Activated T-helper 17 cell treated with anti-CD3 and anti-CD28 coated beads, Interleukin-2, amount 50 U/mL, for 72 hours (primary cell): ENCODE results near the gene PRR3. TPM values are rescaled to one million over a fixed set of nuclear protein-coding genes. Genes with fewer than 3 reads are reported as not detected.

ENCODE experiments used
- ATAC-seq: fragments of 150-1000 bp; cut with Tn5 transposase; replicated peaks from 2 replicates; pipeline ENCODE4 v1.10.0; 2021; ENCODE audit warnings: mild to moderate bottlenecking, moderate library complexity
- H3K27ac Mint-ChIP-seq: one replicate; pipeline ENCODE4 v1.8.0; 2022; ENCODE audit warnings: mixed read lengths
- H3K27me3 Mint-ChIP-seq: one replicate; pipeline ENCODE4 v1.8.0; 2022; ENCODE audit warnings: mixed read lengths
- H3K36me3 Mint-ChIP-seq: one replicate; pipeline ENCODE4 v1.8.0; 2022; ENCODE audit warnings: low read depth, mild to moderate bottlenecking, mixed read lengths
- H3K4me1 Mint-ChIP-seq: one replicate; pipeline ENCODE4 v1.8.0; 2022; ENCODE audit warnings: mixed read lengths
- H3K4me3 Mint-ChIP-seq: one replicate; pipeline ENCODE4 v1.8.0; 2022; ENCODE audit warnings: mild to moderate bottlenecking, mixed read lengths
- H3K9me3 Mint-ChIP-seq: one replicate; pipeline ENCODE4 v1.8.0; 2022; ENCODE audit warnings: mixed read lengths
- total RNA-seq, 2 donors: library from RNA; stranded (reverse); gene quantifications; one replicate each; pipeline ENCODE4 v1.2.3, GENCODE V29; 2022

Gene PRR3
- total RNA-seq, 2 donors from 2014 or later = 22.1 to 23.1 TPM

DNA sequence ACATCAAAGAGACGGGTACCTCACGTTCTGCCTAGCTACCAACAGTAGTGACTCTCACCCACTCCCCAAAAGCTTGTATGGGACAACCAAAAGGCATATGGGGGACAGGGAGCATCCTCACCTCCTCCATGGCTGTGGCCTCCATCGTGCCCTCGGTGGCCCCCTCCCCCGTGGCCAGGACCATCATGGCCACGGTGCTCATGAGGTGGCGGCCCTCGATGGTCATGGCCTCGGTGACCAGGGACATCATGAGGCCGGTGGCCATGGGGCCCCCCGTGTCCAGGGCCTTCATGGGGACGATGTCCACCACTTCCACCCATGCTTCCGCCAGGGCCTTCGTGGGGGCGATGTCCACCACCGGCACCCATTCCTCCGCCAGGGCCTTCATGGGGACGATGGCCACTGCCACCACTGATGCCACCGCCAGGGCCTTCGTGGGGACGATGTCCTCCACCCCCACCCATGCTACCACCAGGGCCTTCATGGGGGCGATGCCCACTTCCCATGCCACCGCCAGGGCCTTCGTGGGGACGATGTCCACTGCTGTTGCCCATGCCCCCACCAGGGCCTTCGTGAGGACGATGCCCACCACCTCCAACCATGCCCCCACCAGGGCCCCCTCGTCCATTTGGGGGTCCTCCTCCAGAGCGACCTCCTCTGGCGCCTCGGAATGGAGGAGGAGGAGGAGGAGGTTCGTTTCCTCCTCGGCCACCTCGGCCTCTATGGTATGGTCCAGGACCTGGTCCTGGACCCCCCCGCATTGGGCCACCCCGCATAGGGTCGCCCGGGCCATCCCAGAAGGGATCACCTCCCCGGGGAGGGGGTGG is 44.9 kb downstream of the PRR3 start:
- H3K4me1 Mint-ChIP-seq = peaks cover 27% of the 10 kb centered on the region
- no peaks in the 10 kb centered on the region for H3K27me3 Mint-ChIP-seq
- H3K9me3 Mint-ChIP-seq = no peaks in the 10 kb centered on the region
- H3K4me3 Mint-ChIP-seq = no peak overlapping the region
- H3K36me3 Mint-ChIP-seq = peaks cover 82% of the 10 kb centered on the region
- no peak for ATAC-seq
- no peak overlapping the region for H3K27ac Mint-ChIP-seq

DNA sequence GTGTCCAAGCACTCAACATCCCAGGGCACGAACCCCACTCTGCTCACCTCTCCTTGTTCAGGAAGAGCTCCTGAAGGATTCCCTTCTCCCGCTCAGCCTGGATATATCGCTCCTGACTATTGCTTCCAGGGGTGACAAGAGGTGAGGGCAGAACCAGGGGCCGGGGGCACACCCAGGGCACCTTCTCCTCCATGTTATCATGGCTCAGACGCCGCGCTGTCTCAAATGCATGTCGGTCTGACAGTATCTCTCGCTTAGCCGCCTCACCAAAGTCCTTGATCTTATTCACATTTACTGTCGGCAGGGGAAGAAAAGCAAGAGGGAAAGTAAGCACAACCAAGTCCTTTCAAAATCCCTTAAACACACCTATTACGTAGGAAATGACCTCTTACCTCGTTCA is 46.9 kb downstream of the PRR3 start:
- Mint-ChIP-seq H3K36me3 (peaks cover 96% of the 10 kb centered on the region), H3K9me3 (no peaks in the 10 kb centered on the region), H3K27me3 (no peaks in the 10 kb centered on the region), H3K4me1 (peaks cover 33% of the 10 kb centered on the region), H3K27ac (peak overlapping the region; percentile 51), H3K4me3 (no peak overlapping the region)
- ATAC-seq = no peak

DNA sequence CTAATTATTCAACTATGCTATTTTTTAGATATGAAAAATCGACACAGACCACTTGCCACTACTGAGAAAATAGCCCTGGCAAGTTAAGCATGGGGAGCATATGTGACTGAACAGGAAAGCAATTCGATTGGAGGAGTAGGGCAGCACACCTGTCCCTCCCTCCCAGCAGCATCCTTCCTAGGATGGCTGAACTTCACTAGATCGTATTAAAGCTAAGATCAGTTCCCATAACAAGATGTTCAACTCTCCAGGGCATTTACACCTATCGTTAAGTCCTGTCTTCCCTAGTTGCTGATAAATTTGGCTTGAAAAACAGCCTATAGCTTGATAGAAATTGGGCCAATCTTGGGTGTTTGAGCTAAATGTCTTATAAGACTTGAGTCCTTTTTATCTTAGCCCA is 53.0 kb downstream of the PRR3 start:
- H3K27me3 Mint-ChIP-seq = no peaks in the 10 kb centered on the region
- no peak overlapping the region for H3K4me3 Mint-ChIP-seq
- H3K9me3 Mint-ChIP-seq = no peaks in the 10 kb centered on the region
- peak overlapping the region; percentile 58 for H3K27ac Mint-ChIP-seq
- peaks cover 100% of the 10 kb centered on the region for H3K36me3 Mint-ChIP-seq
- peaks cover 62% of the 10 kb centered on the region for H3K4me1 Mint-ChIP-seq
- no peak for ATAC-seq

DNA sequence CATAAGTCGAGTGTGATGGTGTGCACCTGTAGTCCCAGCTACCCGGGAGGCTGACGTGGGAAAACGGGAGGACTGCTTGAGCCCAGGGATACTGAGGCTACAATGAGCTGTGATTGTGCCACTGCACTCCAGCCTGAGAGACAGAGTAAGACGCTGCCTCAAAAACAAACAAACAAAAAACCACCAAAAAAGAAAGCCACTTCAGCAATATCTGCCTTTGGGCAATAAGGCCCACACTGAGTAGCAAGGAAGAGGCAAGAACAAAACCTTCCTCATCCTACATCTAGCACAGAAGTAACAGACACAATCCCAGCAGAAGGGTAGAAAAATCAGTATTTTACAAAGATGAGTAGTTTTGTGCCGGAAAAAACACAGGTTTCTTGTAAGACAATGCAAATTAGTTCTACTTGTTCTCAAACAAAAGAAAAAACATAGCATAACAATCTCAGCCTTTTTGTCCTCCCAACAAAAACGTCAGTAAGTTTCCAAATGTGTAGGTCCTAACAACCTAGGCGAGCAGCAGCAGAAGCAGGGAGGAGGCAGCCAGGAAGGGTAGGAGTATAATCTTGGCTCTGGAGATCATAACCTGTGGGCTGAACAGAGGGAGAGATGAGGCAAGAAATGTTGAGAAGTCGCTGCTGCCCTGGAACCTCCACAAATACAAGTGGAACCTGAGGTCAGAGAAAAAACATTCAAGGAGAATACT is 54.2 kb downstream of the PRR3 start:
- no peaks in the 10 kb centered on the region for H3K27me3 Mint-ChIP-seq
- H3K27ac Mint-ChIP-seq = peak overlapping the region; percentile 69
- peaks cover 58% of the 10 kb centered on the region for H3K4me1 Mint-ChIP-seq
- H3K36me3 Mint-ChIP-seq = peaks cover 100% of the 10 kb centered on the region
- H3K4me3 Mint-ChIP-seq = peak overlapping the region; percentile 94
- no peak for ATAC-seq
- H3K9me3 Mint-ChIP-seq = no peaks in the 10 kb centered on the region

DNA sequence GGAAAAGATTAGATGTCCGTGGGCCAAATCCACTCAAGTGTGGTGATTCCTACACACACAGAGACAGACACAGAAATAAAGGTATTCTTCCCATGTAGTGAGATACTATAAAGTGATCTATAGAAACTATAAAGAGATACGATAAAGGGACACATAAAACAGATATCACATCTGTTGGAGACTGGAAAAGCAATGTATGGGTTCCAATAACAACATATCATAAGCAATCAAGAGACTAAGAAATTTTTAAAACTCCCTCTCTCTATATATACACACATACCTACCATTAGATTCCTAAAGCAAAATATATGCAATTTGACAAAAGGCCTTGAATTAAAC is 54.7 kb downstream of the PRR3 start:
- Mint-ChIP-seq H3K9me3 (no peaks in the 10 kb centered on the region), H3K27ac (peak overlapping the region; percentile 69), H3K36me3 (peaks cover 100% of the 10 kb centered on the region), H3K4me3 (peak overlapping the region; percentile 94), H3K4me1 (peaks cover 54% of the 10 kb centered on the region), H3K27me3 (no peaks in the 10 kb centered on the region)
- ATAC-seq = no peak

DNA sequence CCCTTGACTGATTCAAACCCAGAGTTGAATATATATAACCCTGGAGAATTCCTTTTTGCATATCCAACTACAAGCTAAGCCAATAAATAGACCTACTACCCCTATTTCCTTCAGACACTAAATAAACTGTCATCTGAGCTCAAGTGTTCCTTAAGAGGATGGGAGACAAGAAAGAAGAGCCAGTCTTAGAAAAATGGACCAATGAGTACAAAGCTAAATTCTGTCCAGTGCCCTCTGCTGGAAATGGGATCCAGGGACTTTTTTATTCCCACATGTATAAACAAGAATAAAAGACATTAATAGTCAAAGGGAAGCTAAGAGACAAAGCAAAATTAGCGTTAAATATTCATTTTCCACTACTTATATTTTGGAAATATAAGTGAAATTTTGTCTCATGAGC is 55.1 kb downstream of the PRR3 start:
- Mint-ChIP-seq H3K36me3 (peaks cover 100% of the 10 kb centered on the region), H3K4me3 (peak overlapping the region; percentile 94), H3K27ac (peak overlapping the region; percentile 69), H3K4me1 (peaks cover 54% of the 10 kb centered on the region), H3K9me3 (no peaks in the 10 kb centered on the region), H3K27me3 (no peaks in the 10 kb centered on the region)
- ATAC-seq = no peak

DNA sequence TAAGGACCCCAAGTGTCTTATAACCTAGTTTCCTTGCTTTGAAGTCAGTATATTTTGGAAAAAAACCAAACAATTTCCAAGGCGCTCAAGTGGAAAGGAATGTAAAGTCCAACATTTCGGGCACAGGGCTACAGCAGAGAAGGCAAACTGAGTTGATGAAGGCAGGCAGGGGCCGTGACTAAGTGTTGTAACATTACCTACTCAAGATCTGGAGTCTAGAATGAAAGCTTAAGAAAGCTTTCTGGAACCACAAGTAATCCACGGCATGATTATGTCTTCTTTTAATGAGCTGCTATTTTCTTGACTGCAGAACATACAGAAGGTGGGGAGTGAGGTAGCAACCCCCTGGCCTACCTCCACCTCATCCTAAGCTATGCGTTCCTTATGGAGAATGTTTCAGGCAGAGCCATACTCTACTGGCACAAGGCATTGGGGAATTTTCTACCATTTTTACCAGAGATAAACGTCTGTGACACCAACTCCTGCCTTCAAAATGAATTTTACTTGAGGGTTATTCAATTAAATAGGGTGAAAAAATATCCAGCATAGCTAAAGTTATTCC is 55.7 kb downstream of the PRR3 start:
- no peak for ATAC-seq
- peak overlapping the region; percentile 94 for H3K4me3 Mint-ChIP-seq
- peak overlapping the region; percentile 100 for H3K27ac Mint-ChIP-seq
- no peaks in the 10 kb centered on the region for H3K27me3 Mint-ChIP-seq
- H3K36me3 Mint-ChIP-seq = peaks cover 100% of the 10 kb centered on the region
- H3K4me1 Mint-ChIP-seq = peaks cover 49% of the 10 kb centered on the region
- no peaks in the 10 kb centered on the region for H3K9me3 Mint-ChIP-seq

Other genes with a start within 250 kb of the PRR3 start
- gene TRIM39, start 230.4 kb upstream of the PRR3 start, total RNA-seq = 10 to 100 TPM; 12.4 to 16.1 TPM
- gene RPP21, start 212.1 kb upstream of the PRR3 start, total RNA-seq = 10 to 100 TPM; 20.8 to 22.9 TPM
- 100 to 1,000 TPM; 362 to 675 TPM for gene HLA-E, start 67.8 kb upstream of the PRR3 start, total RNA-seq
- gene GNL1, start 806 bp upstream of the PRR3 start, total RNA-seq = 100 to 1,000 TPM; 102 to 117 TPM
- gene ABCF1, start 14.1 kb downstream of the PRR3 start, total RNA-seq = 10 to 100 TPM; 65.0 to 98.2 TPM
- 100 to 1,000 TPM in 1 of 2 donors, 10 to 100 TPM in 1; 85.9 to 101 TPM for gene PPP1R10, start 59.9 kb downstream of the PRR3 start, total RNA-seq
- 10 to 100 TPM; 64.6 to 78.5 TPM for gene MRPS18B, start 60.5 kb downstream of the PRR3 start, total RNA-seq
- gene ATAT1, start 69.6 kb downstream of the PRR3 start, total RNA-seq = 10 to 100 TPM; 12.3 to 20.9 TPM
- 10 to 100 TPM; 24.8 to 36.7 TPM for gene C6orf136, start 89.8 kb downstream of the PRR3 start, total RNA-seq
- gene DHX16, start 115.7 kb downstream of the PRR3 start, total RNA-seq = 10 to 100 TPM; 27.4 to 40.0 TPM
- gene PPP1R18, start 129.3 kb downstream of the PRR3 start, total RNA-seq = 100 to 1,000 TPM; 190 to 238 TPM
- gene NRM, start 133.7 kb downstream of the PRR3 start, total RNA-seq = 10 to 100 TPM; 26.0 to 36.9 TPM
- gene MDC1, start 160.0 kb downstream of the PRR3 start, total RNA-seq = 10 to 100 TPM; 57.4 to 82.1 TPM
- gene TUBB, start 163.1 kb downstream of the PRR3 start, total RNA-seq = 1,000 to 10,000 TPM; 1,139 to 1,437 TPM
- 100 to 1,000 TPM; 152 to 161 TPM for gene FLOT1, start 185.4 kb downstream of the PRR3 start, total RNA-seq
- gene IER3, start 187.3 kb downstream of the PRR3 start, total RNA-seq = 100 to 1,000 TPM in 1 of 2 donors, 10 to 100 TPM in 1; 55.6 to 617 TPM